ENCODE data around the gene SUMO3.

The SUMO3 gene

DNA sequence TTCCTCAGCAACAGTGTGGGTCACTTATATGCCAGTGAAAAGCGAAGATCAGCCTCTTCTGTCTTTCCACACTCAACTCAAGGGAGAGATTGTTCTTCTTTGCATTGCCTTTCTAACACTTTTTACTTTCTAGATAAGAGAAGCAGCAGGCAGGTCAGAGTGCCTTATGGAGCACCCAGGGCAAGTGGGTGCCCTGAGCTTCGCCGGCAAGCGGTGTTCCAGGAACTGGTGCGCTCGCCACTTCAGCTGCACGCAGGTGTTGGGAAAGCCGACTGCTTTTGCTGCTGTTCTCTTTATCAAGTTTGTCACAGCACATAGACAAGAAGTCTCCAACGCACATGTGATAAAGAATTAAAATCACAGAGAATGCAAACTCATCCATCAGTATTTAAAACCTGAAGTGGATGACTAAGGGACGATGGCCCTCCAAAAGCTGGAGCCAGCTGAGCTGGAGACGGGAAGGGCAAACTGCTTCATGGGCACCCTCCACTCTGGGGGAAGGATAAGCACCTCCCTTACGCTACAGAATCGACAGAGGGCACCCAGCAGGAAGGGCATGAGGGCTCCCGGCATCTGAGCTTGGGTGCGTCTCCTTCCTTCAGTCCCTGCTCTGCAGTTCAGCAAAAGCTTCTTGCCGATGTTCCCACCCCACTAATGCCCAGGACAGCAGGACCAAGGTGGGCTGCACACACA, 36.9 kb downstream of the SUMO3 start:
- TF ChIP-seq POLR2AphosphoS5 (IDR thresholded peaks at IDR 0.05; ENCODE audit: low read depth, low read length) (no peak), TAF1 (IDR thresholded peaks at IDR 0.05; ENCODE audit: borderline replicate concordance, low read depth, low read length) (no peak), POLR2A (IDR thresholded peaks at IDR 0.05; ENCODE audit: low read depth, low read length) (no peak)
- DNase-seq (ENCODE audit: insufficient read length) (no peak), FAIRE-seq (no peak)

- FAIRE-seq (no peak), DNase-seq (ENCODE audit: insufficient read length) (no peak)
- TF ChIP-seq TAF1 (IDR thresholded peaks at IDR 0.05; ENCODE audit: borderline replicate concordance, low read depth, low read length) (no peak), POLR2A (IDR thresholded peaks at IDR 0.05; ENCODE audit: low read depth, low read length) (no peak), POLR2AphosphoS5 (IDR thresholded peaks at IDR 0.05; ENCODE audit: low read depth, low read length) (no peak)
Observed at GRCh38 chr21:44780137-44780502, 37.7 kb downstream of the SUMO3 start.

DNA sequence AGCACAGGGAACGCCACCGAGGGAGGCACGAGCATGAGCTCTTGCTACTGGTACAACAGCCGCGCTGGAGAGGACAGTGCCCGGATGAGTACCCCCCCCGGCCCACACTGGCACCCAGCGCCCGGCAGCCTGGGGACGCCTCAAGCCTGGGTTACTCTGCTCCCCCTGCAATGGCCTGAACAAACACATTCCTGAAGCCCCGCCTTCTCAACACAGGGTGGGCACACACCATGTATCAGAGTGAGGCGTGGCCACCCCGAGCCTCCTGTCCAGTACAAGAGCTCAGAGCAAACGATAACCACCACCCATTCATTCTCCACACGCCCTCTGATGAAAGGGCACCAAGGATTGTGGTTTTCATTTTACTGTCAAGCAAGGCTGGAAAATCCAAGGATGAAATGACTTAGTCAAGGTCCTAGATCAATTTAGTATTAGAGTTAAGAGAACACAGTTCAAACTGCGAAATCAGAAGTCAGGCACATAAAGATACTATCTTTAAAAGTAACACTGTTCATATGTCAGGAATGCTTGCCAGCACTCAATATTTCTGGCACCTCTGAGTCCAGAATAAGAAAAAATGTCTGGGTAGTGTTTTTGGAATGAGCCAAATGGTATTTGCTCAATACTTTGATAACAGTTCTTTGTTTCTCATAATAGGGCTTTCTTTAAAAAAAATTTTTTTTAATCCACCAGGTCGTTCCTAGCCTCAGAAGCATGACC, 38.3 kb downstream of the SUMO3 start:
- DNase-seq (ENCODE audit: insufficient read length): no peak
- FAIRE-seq: no peak

DNA sequence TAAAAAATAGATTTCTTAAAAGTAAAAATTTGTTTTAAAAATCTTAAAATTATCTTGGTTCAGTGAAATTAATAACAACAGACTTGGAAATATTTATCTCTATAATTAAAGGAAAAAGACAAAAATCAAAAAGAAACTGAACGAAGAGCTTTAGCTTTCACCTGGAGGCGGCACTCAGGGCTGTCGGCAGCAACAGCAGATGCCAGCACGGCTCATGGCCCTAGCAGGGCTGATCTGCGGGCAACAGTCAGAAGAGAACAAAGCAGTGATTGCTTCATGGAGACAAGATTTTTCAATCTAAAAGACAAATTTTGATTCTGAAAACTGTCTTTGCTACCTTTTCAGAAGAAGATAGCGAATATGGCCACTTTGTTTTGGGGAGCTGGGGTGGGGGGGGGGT, 38.9 kb downstream of the SUMO3 start:
- TF ChIP-seq POLR2AphosphoS5 (IDR thresholded peaks at IDR 0.05; ENCODE audit: low read depth, low read length): no peak
- TF ChIP-seq TAF1 (IDR thresholded peaks at IDR 0.05; ENCODE audit: borderline replicate concordance, low read depth, low read length): no peak
- TF ChIP-seq POLR2A (IDR thresholded peaks at IDR 0.05; ENCODE audit: low read depth, low read length): no peak
- DNase-seq (ENCODE audit: insufficient read length) (no peak), FAIRE-seq (no peak)

More for the DNA sequence above, 38.3 kb downstream of the SUMO3 start:
- TF ChIP-seq POLR2AphosphoS5 (IDR thresholded peaks at IDR 0.05; ENCODE audit: low read depth, low read length): no peak
- no peak for TF ChIP-seq POLR2A (IDR thresholded peaks at IDR 0.05; ENCODE audit: low read depth, low read length)
- TF ChIP-seq TAF1 (IDR thresholded peaks at IDR 0.05; ENCODE audit: borderline replicate concordance, low read depth, low read length): no peak

DNA sequence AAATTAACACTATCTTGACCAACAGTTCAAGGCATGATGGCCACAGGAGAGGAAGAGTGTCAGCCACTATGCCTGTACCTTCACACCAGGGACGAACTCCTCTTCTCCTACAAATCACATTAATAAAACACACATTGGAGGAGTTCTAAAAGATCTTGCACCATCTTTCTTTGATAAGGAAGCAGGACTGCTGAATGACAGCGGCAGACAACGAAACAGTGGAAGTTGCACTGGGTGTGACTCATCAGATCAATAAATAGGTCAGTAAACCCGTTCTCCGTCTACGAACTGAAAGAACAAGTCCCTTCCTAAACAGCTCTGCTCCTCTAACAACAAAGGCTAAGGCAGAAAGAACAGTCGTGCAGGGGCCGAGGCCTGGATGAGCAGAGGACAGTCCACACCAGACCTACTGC, 39.4 kb downstream of the SUMO3 start:
- TF ChIP-seq POLR2AphosphoS5 (IDR thresholded peaks at IDR 0.05; ENCODE audit: low read depth, low read length): no peak
- TF ChIP-seq TAF1 (IDR thresholded peaks at IDR 0.05; ENCODE audit: borderline replicate concordance, low read depth, low read length): no peak
- no peak for TF ChIP-seq POLR2A (IDR thresholded peaks at IDR 0.05; ENCODE audit: low read depth, low read length)
- DNase-seq (ENCODE audit: insufficient read length): no peak
- FAIRE-seq: no peak

GRCh38 chr21:44778094-44778493, 39.8 kb downstream of the SUMO3 start:
- FAIRE-seq (no peak), DNase-seq (ENCODE audit: insufficient read length) (no peak)
- TF ChIP-seq POLR2A (IDR thresholded peaks at IDR 0.05; ENCODE audit: low read depth, low read length): no peak
- no peak for TF ChIP-seq TAF1 (IDR thresholded peaks at IDR 0.05; ENCODE audit: borderline replicate concordance, low read depth, low read length)
- no peak for TF ChIP-seq POLR2AphosphoS5 (IDR thresholded peaks at IDR 0.05; ENCODE audit: low read depth, low read length)

- no peak for DNase-seq (ENCODE audit: insufficient read length)
- no peak for FAIRE-seq
- TF ChIP-seq TAF1 (IDR thresholded peaks at IDR 0.05; ENCODE audit: borderline replicate concordance, low read depth, low read length) (no peak), POLR2AphosphoS5 (IDR thresholded peaks at IDR 0.05; ENCODE audit: low read depth, low read length) (no peak), POLR2A (IDR thresholded peaks at IDR 0.05; ENCODE audit: low read depth, low read length) (no peak)
Observed at GRCh38 chr21:44774972-44775371, 42.9 kb downstream of the SUMO3 start.

GRCh38 chr21:44773291-44773932, 44.5 kb downstream of the SUMO3 start:
- no peak for FAIRE-seq
- no peak for DNase-seq (ENCODE audit: insufficient read length)

DNA sequence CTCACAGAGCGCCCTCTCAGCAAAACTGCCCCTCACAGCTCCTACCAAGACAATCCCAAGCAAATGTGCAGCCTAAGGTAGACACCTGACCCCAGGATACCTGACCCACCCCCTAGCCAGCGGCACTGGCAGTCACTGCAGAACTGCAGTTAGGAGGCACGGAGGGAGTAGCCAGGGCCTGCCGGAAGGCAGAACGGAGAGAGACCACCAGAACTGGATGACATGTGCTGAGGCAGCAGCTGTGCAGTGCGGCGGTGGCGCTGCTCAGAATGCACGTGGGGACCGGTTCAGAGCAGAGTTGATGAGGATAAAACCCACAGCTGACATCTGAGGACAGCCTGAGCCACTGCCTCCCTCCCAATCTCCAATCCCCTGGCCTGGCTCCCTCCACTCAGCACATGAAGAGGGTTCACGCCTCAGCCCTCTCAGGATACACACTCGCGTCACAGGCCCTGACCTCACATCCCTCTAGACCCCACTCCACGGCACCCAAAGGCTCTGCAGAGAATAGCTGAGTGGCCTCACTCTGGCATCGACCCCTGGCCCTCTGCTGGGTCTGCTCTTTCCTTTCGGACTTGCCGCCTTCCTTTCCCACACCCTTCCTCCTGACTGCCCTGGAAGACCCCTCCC, 45.9 kb downstream of the SUMO3 start:
- no peak for DNase-seq (ENCODE audit: insufficient read length)
- no peak for FAIRE-seq
- TF ChIP-seq POLR2AphosphoS5 (IDR thresholded peaks at IDR 0.05; ENCODE audit: low read depth, low read length) (no peak), TAF1 (IDR thresholded peaks at IDR 0.05; ENCODE audit: borderline replicate concordance, low read depth, low read length) (no peak), POLR2A (IDR thresholded peaks at IDR 0.05; ENCODE audit: low read depth, low read length) (no peak)

More at GRCh38 chr21:44773291-44773932, 44.5 kb downstream of the SUMO3 start:
- no peak for TF ChIP-seq TAF1 (IDR thresholded peaks at IDR 0.05; ENCODE audit: borderline replicate concordance, low read depth, low read length)
- TF ChIP-seq POLR2AphosphoS5 (IDR thresholded peaks at IDR 0.05; ENCODE audit: low read depth, low read length): no peak
- no peak for TF ChIP-seq POLR2A (IDR thresholded peaks at IDR 0.05; ENCODE audit: low read depth, low read length)

DNA sequence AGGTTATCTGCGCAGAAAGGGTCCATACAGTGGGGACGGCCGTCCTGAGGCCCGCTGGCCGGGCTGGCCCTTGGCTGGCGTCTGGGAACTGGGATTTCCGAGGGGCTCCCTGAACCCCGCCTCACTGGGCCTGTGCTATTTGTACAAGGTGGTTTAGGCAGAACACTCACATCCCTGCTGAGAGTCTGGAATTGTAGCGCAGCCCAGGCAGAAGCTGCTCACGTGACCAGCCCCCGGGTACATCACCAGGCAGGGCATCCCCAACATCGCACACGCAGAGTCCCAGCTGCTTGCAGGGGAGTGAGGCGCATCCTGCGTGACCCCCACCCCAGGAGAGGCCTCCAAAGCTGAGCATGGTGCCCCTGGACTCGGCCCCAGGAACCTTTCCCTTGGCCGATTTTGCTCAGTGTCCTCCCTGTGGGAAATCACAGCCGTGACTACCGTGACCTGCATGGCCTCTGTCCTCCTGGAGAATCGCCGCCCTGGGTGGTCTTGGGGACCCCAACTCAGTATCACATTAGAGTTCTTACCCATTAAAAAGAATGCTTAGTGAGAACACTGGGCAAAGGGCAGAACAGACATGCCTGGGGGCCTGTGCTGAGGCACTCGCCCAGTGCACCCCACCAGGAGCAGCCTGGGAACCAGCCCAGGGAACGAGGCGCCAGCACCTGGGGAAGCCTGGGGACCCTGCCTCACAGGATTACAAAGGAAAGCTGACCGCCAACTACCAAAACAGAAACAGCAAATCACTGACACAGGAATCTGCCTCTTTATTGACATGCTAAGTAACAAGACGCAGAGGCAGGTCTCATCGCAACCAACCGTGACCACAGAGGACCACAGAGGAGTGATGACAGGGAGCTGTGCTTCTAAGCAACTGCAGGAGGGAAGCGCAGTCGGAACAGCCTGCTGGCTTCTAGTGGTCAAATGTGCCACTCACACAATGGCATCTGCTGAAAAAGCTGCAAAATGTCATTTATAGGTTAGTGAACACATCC, 49.7 kb downstream of the SUMO3 start:
- TF ChIP-seq POLR2A (IDR thresholded peaks at IDR 0.05; ENCODE audit: low read depth, low read length) (no peak), TAF1 (IDR thresholded peaks at IDR 0.05; ENCODE audit: borderline replicate concordance, low read depth, low read length) (no peak), POLR2AphosphoS5 (IDR thresholded peaks at IDR 0.05; ENCODE audit: low read depth, low read length) (no peak)
- DNase-seq (ENCODE audit: insufficient read length): no peak
- FAIRE-seq: no peak
